GM18508 (cell line): ENCODE results near the gene AMDHD2.
"Not testable (repeated sequence)": the region's sequence is repeated elsewhere in the genome, so short reads cannot be mapped to it uniquely, and the experiment has no call there.

Source experiments
- ATAC-seq: cut with Tn5 transposase; IDR thresholded peaks from one replicate; pipeline ENCODE4 v1.9.1; 2021; ENCODE audit warnings: moderate number of reproducible peaks; ENCODE audit not compliant: insufficient read depth, unreplicated experiment

AMDHD2 gene

GRCh38 chr16:2557150-2557549 lies 37.0 kb downstream of the AMDHD2 start:
- ATAC-seq, result not testable (repeated sequence)

- ATAC-seq, result not testable (repeated sequence)
Measured at GRCh38 chr16:2560131-2560797, 40.1 kb downstream of the AMDHD2 start.

DNA sequence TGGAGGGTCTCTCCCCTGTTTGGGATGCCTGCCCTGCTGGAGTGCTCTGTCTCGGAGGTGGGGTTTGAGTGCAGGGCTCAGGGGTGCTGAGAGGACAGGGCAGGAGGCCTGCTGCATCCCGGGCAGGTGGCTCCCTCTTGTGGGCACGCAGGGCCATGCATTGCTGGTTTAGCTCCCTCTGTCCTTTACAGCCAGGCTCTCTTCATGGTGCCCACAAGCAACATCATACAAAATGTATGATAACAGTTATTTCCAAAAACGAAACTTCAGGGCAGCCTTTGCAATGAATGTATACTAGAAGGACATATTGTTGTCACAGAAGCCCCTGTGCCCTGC lies 40.6 kb downstream of the AMDHD2 start:
- ATAC-seq, result not testable (repeated sequence)

GRCh38 chr16:2567506-2567905 lies 47.3 kb downstream of the AMDHD2 start:
- not testable (repeated sequence) for ATAC-seq

DNA sequence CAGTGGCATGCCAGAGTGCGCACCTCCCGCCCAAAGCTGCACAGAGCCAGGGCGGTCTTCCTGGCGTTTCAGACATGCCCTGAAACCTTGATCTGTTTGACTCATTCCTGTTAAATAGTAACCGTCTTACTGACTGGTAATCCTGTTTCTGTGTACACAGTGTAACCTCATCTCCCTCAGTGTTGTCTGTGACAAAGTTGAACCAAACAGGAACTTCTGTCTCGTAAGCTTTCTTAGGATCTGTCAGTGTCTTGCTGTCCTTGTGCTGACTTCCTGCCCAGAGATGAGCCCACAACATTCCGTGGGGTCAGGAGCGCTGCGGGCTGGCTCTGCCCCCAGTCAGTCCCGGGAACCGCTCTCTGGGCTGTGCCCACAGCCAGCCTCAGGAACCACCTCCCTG lies 48.4 kb downstream of the AMDHD2 start:
- not testable (repeated sequence) for ATAC-seq

GRCh38 chr16:2572704-2573103 lies 52.5 kb downstream of the AMDHD2 start:
- not testable (repeated sequence) for ATAC-seq

DNA sequence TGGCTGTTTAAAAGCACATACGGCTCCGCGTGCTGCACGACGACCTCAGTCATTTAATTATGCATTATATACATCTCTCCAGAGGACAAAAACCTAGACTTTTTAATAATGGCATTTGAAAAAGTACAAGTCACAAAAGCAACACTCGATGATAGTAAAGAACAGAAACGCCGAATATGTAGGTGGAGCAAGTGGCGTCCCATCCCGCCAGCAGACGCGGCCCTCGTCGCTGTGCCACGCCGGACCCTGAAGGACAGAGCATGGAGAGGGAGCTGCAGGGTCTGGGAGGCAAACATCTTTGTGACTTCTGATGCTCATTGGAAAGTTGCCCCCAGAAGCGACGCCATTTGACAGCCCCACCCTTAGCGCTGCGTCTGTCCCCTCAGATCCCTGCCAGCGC lies 55.7 kb downstream of the AMDHD2 start:
- ATAC-seq, result not testable (repeated sequence)

GRCh38 chr16:2577044-2577443 lies 56.9 kb downstream of the AMDHD2 start:
- ATAC-seq, result not testable (repeated sequence)

DNA sequence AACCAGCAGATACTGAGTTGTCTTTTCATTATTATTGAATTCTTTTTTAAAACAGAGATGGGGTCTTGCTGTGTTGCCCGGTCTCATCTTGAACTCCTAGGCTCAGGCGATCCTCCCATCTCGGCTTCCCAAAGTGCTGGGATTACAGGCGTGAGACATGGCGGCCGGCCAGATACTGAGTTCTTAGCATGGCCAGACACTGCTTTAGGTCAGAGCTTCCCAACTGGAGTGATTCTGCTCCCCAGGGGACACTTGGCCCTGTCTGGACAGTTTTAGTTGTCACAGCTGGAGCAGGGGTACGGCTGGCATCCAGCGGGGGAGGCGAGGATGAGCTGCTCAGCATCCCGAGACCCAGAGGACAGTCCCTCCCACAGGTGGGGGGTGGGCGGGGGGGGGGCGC lies 58.7 kb downstream of the AMDHD2 start:
- ATAC-seq, result not testable (repeated sequence)

DNA sequence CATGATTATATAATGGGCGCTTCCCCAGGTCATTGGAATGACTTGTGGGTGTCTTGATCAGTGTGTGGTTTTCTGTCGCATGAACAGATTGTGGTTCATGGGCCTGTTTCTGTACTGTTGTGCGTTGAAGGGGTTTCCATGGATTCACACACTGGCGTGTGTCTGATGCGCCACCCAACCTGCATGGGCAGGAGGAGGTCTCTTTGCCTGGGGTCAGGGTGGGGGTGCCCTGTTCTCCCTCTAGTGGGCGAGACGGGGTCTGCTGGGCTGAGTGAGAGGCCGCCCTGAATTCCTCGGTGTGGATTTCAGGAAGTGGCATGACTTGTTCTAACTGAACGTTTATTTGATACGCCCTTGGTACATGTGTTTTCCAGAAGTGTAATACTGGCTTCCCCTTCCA lies 60.0 kb downstream of the AMDHD2 start:
- ATAC-seq, result not testable (repeated sequence)

DNA sequence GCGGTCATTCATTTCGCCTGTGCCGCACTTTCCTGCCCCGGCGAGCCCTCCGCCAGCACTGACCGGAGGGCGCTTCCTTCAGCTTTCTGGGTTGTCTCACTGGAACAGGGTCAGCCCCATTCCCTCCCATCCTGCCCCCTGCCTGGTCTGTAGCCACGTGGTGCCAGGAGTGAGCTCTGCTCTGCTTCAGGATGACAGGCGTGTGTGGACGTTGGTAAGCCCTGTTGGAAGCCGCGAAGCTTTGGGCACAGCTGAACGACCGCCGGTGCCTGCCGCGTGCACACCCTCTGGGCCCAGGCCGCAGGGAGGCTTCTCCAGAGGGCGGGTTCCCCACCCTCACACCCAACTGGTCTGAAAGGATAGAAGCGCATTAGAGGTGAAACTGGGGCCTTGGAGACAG lies 60.6 kb downstream of the AMDHD2 start:
- not testable (repeated sequence) for ATAC-seq
